ENCODE data around the gene ADRA2C.

Gene ADRA2C

DNA sequence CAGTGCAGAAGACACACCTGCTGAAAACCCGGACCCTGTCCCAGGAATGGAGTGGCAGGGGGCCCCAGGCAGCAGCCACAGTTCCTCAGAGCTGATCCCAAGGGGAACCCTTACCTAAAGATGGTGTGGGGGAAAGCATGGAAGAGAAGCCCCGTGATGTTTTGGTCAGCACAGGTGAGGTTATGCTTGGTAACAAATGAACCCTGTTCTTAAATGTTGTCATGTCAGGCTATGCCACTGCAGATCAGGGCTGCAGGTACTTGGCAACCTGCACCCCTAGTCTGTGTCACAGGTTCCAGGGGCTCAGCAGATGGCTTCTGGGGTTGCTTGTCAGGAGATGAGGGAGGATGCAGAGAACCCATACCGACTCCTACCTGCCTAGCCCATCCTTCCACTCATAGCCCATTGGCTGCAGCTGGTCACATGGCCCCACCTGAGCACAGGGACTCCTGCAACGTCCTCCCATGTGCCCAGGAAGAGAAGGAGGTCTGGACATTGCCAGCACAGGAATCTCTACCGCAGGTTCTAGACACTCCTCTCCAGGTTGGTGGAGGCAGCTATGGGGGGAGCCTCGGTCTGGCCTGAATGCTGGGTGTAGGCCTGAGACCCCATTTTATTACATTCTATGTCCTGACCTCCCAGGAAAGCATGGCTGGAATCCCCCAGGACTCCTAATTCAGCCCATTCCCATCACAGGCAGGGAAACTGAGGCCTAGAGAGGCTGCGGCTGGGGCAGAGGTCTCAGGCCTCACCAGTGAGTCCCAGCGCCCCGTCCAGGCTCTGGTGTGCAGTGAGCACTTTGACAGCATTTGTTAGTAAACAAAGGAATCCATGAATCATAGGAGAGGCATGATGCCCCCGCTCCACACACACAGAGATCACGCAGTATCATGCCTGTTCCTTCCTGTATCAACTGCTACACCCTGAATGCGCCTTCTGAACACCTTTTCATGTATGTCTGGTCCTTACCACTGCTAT lies 51.1 kb downstream of the ADRA2C start:
- DNase-seq: no peak
